ENCODE results near the gene TTC34.
"Not testable (repeated sequence)": the region's sequence is repeated elsewhere in the genome, so short reads cannot be mapped to it uniquely, and the experiment has no call there.

The TTC34 gene

DNA sequence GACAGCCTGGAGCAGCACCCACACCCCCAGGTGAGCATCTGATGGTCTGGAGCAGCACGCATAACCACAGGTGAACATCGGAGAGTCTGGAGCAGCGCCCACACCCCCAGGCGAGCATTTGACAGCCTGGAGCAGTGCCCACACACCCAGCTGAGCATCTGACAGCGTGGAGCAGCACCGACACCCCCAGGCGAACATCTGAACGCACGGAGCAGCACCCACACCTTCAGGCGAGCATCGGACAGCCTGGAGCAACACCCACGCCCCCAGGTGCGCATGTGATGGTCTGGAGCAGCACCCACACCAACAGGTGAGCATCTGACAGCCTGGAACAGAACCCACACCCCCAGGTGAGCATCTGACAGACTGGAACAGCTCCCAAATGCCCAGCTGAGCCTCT, 49.6 kb downstream of the TTC34 start:
- not testable (repeated sequence) for DNase-seq

DNA sequence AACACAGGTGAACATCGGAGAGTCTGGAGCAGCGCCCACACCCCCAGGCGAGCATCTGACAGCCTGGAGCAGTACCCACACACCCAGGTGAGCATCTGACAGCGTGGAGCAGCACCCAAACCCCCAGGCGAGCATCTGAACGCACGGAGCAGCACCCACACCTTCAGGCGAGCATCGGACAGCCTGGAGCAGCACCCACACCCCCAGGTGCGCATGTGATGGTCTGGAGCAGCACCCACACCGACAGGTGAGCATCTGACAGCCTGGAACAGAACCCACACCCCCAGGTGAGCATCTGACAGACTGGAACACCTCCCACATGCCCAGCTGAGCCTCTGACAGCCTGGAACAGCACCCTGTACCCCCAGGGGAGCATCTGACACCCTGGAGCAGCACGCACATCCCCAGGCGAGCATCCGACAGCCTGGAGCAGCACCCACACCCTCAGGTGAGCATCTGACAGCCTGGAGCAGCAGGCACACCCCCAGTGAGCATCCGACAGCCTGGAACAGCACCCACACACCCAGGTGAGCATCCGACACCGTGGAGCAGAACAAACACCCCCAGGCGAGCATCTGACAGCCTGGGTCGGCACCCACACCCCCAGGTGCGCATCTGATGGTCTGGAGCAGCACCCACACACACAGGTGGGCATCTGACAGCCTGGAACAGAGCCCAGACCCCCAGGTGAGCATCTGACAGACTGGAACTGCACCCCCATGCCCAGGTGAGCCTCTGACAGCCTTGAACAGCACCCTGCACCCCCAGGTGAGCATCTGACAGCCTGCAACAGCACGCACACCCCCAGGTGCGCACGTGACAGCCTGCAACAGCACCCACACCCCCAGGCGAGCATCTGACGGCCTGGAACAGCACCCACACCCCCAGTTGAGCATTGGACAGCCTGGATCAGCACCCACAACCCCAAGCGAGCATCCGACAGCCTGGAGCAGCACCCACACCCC, 50.4 kb downstream of the TTC34 start:
- DNase-seq, result not testable (repeated sequence)

- DNase-seq, result not testable (repeated sequence)
These were observed 51.3 kb downstream of the TTC34 start for GRCh38 chr1:2750041-2750680.

GRCh38 chr1:2748626-2749025, 52.9 kb downstream of the TTC34 start:
- not testable (repeated sequence) for DNase-seq

- not testable (repeated sequence) for DNase-seq
These were observed 106.7 kb downstream of the TTC34 start for GRCh38 chr1:2694796-2695195.

DNA sequence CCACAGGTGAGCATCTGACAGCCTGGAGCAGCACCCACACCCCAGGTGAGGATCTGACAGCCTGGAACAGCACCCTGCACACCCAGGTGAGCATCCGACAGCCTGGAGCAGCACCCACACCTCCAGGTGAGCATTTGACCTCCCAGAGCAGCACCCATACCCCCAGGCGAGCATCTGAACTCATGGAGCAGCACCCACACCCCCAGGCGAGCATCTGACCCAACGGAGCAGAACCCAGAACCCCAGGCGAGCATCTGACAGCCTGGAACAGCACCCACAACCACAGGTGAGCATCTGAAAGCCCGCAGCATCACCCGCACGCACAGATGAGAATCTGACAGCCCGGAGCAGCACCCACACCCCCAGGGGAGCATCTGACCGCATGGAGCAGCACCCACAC, 111.3 kb downstream of the TTC34 start:
- DNase-seq, result not testable (repeated sequence)

DNA sequence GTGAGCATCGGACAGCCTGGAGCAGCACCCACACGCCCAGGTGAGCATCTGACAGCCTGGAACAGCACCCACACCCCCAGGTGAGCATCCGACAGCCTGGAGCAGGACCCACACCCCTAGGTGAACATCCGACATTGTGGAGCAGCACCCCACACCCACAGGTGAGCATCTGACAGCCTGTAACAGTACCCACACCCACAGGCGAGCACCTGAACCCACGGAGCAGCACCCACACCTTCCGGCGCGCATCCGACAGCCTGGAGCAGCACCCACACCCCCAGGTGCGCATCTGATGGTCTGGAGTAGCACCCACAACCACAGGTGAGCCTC, 113.2 kb downstream of the TTC34 start:
- not testable (repeated sequence) for DNase-seq

DNA sequence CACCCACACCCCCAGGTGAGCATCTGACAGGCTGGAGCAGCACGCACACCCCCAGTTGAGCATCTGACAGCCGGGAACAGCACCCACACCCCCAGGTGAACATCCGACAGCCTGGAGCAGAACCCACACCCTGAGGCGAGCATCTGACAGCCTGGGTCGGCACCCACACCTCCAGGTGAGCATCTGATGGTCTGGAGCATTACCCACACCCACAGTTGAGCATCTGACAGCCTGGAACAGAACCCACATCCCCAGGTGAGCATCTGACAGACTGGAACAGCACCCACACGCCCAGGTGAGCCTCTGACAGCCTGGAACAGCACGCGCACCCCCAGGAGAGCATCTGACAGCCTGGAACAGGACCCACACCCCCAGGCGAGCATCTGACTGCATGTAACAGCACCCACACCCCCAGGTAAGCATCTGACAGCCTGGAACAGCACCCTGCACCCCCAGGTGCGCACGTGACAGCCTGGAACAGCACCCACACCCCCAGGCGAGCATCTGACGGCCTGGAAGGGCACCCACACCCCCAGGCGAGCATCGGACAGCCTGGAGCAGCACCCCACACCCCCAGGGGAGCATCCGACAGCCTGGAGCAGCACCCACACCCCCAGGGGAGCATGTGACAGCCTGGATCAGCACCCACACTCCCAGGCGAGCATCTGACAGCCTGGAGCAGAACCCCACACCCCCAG, 113.7 kb downstream of the TTC34 start:
- not testable (repeated sequence) for DNase-seq

DNA sequence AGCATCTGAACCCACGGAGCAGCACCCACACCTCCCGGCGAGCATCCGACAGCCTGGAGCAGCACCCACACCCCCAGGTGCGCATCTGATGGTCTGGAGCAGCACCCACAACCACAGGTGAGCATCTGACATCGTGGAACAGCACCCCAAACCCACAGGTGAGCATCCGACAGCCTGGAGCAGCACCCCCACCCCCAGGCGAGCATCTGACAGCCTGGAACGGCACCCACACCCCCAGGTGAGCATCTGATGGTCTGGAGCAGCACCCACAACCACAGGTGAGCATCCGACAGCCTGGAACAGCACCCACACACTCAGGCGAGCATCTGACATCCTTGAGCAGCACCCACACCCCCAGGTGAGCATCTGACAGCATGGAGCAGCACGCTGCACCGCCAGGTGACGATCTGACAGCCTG, 114.3 kb downstream of the TTC34 start:
- not testable (repeated sequence) for DNase-seq

GRCh38 chr1:2686091-2686863, 115.2 kb downstream of the TTC34 start:
- not testable (repeated sequence) for DNase-seq

DNA sequence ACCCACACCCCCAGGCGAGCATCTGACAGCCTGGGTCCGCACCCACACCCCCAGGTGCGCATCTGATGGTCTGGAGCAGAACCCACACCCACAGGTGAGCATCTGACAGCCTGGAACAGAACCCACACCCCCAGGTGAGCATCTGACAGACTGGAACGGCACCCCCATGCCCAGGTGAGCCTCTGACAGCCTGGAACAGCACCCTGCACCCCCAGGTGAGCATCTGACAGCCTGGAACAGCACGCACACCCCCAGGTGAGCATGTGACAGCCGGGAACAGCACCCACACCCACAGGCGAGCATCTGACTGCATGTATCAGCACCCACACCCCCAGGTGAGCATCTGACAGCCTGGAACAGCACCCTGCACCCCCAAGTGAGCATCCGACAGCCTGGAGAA, 115.8 kb downstream of the TTC34 start:
- DNase-seq, result not testable (repeated sequence)

GRCh38 chr1:2684878-2685277, 116.6 kb downstream of the TTC34 start:
- DNase-seq, result not testable (repeated sequence)

DNA sequence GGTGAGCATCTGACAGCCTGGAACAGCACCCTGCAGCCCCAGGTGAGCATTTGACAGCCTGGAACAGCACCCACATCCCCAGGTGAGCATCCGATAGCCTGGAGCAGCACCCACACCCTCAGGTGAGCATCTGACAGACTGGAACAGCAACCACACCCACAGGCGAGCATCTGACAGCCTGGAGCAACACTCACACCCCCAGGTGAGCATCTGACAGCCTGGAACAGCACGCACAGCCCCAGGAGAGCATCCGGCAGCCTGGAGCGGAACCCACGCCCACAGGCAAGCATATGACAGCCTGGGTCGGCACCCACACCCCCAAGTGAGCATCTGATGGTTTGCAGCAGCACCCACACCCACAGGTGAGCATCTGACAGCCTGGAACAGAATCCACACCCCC, 117.5 kb downstream of the TTC34 start:
- DNase-seq, result peak; percentile 4 to 16

GRCh38 chr1:2683321-2683741, 118.2 kb downstream of the TTC34 start:
- not testable (repeated sequence) for DNase-seq

DNA sequence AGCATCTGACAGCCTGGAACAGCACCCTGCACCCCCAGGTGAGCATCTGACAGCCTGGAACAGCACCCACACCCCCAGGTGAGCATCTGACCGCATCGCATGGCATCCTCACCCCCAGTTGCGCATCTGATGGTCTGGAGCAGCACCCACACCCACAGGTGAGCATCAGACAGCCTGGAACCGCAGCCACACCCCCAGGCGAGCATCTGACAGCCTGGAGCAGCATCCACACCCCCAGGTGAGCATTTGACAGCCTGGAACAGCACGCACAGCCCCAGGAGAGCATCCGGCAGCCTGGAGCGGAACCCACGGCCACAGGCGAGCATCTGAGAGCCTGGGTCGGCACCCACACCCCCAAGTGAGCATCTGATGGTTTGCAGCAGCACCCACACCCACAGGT, 118.6 kb downstream of the TTC34 start:
- not testable (repeated sequence) for DNase-seq

DNA sequence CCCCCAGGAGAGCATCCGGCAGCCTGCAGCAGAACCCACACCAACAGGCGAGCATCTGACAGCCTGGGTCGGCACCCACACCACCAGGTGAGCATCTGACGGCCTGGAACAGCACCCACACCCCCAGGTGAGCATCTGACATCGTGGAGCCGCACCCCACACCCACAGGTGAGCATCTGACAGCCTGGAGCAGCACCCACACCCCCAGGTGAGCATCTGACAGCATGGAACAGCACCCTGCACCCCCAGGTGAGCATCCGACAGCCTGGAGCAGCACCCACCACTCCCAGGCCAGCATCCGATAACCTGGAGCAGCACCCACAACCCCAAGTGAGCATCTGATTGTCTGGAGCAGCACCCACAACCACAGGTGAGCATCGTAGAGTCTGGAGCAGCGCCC, 124.8 kb downstream of the TTC34 start:
- not testable (repeated sequence) for DNase-seq

GRCh38 chr1:2671656-2672055, 129.8 kb downstream of the TTC34 start:
- not testable (repeated sequence) for DNase-seq

GRCh38 chr1:2659806-2660205, 141.7 kb downstream of the TTC34 start:
- not testable (repeated sequence) for DNase-seq

DNA sequence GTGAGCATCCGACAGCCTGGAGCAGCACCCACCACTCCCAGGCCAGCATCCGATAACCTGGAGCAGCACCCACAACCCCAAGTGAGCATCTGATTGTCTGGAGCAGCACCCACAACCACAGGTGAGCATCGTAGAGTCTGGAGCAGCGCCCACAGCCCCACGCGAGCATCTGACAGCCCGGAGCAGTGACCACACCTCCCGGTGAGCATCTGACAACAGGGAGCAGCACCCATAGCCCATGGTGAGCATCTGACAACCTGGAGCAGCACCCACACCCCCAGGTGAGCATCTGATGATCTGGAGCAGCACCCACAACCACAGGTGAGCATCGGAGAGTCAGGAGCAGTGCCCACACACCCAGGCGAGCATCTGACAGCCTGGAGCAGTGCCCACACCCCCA, 143.6 kb downstream of the TTC34 start:
- DNase-seq, result not testable (repeated sequence)

GRCh38 chr1:2657124-2657523, 144.4 kb downstream of the TTC34 start:
- not testable (repeated sequence) for DNase-seq

DNA sequence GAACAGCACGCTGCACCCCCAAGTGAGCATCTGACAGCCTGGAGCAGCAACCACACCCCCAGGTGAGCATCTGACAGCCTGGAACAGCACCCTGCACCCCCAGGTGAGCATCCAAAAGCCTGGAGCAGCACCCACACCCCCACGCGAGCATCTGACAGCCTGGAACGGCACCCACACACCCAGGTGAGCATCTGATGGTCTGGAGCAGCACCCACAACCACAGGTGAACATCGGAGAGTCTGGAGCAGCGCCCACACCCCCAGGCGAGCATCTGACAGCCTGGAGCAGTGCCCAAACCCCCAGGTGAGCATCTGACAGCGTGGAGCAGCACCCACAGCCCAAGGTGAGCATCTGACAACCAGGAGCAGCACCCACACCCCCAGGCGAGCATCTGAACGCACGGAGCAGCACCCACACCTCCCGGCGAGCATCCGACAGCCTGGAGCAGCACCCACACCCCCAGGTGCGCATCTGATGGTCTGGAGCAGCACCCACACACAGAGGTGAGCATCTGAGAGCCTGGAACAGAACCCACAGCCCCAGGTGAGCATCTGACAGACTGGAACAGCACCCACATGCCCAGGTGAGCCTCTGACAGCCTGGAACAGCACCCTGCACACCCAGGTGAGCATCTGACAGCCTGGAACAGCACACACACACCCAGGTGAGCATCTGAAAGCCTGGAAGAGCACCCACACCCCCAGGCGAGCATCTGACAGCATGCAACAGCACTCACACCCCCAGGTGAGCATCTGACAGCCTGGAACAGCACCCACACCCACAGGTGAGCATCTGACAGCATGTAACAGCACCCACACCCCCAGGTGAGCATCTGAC, 145.7 kb downstream of the TTC34 start:
- not testable (repeated sequence) for DNase-seq
